Smooth muscle cell (in vitro differentiated cells): ENCODE measurements around the gene ZNF425. TPM values are rescaled to one million over a fixed set of nuclear protein-coding genes. Genes with fewer than 3 reads are reported as not detected.

Source experiments
- DNase-seq: peaks from one replicate; lab custom pipeline; 2025; ENCODE audit not compliant: unreplicated experiment; lab: John Stamatoyannopoulos, UW
- H2AFZ ChIP-seq: fragments of 200-600 bp; sonication (generic); 2 replicates; pipeline ENCODE4 v1.6.0; 2016; ENCODE audit warnings: antibody characterized with exemption, low read depth, mild to moderate bottlenecking
- H3F3A ChIP-seq: fragments of 200-600 bp; sonication (generic); 2 replicates; pipeline ENCODE4 v1.6.0; 2017; ENCODE audit warnings: antibody characterized with exemption, low read depth
- H3K27ac ChIP-seq: fragments of 200-600 bp; sonication (generic); 2 replicates; pipeline ENCODE4 v1.5.1; 2016; ENCODE audit warnings: low read depth, mild to moderate bottlenecking
- H3K27me3 ChIP-seq: fragments of 200-600 bp; sonication (generic); 2 replicates; pipeline ENCODE4 v1.6.1; 2016; ENCODE audit warnings: low read depth, mild to moderate bottlenecking
- H3K36me3 ChIP-seq: fragments of 200-600 bp; sonication (generic); 2 replicates; pipeline ENCODE4 v1.5.1; 2016; ENCODE audit warnings: low read depth
- H3K4me1 ChIP-seq: fragments of 200-600 bp; sonication (generic); 2 replicates; pipeline ENCODE4 v1.5.1; 2016; ENCODE audit warnings: low read depth
- H3K4me2 ChIP-seq: fragments of 200-600 bp; sonication (generic); 2 replicates; pipeline ENCODE4 v1.6.0; 2016; ENCODE audit warnings: mild to moderate bottlenecking
- H3K4me3 ChIP-seq: fragments of 200-600 bp; sonication (generic); 2 replicates; pipeline ENCODE4 v1.5.1; 2016; ENCODE audit warnings: mild to moderate bottlenecking
- H3K79me2 ChIP-seq: fragments of 200-600 bp; sonication (generic); 2 replicates; pipeline ENCODE4 v1.6.0; 2016; ENCODE audit warnings: low read depth, mild to moderate bottlenecking
- H3K9ac ChIP-seq: fragments of 200-600 bp; sonication (generic); 2 replicates; pipeline ENCODE4 v1.6.0; 2016; ENCODE audit warnings: low read depth
- H3K9me3 ChIP-seq: fragments of 200-600 bp; sonication (generic); replicated peaks from 2 replicates; pipeline ENCODE4 v1.5.1; 2016; ENCODE audit warnings: low read depth
- H4K20me1 ChIP-seq: fragments of 200-600 bp; sonication (generic); 2 replicates; pipeline ENCODE4 v1.6.0; 2016; ENCODE audit warnings: low read depth
- CTCF ChIP-seq: fragments of 200-600 bp; sonication (generic); IDR thresholded peaks from 2 replicates; pipeline ENCODE4 v1.5.1; 2017; ENCODE audit warnings: borderline replicate concordance, mild to moderate bottlenecking, antibody characterized with exemption; ENCODE audit not compliant: insufficient read depth, poor library complexity, severe bottlenecking
- WGBS: methylation state at CpG from one replicate; pipeline ENCODE4 v1.1.7; 2016; ENCODE audit warnings: low lambda C conversion rate; 5-methylcytosine and 5-hydroxymethylcytosine counted together
- polyA plus RNA-seq: library from polyadenylated mRNA; unstranded; fragments of >200 nt; fragmentation: Nextera tagmentation; extraction: Ambion mirVana; gene quantifications from 2 replicates; pipeline ENCODE4 v1.2.1, GENCODE V29; 2016
- total RNA-seq: library from RNA; depleted of rRNA; stranded (reverse); fragments of >200 nt; gene quantifications from 2 replicates; pipeline ENCODE4 v1.2.3, GENCODE V29; 2014

The ZNF425 gene
- total and polyA plus RNA-seq, 2 experiments from 2014 or later: 4.3 to 4.5 TPM

GRCh38 chr7:149074116-149074885 lies 51.8 kb downstream of the ZNF425 start:
- WGBS: 94% methylated on average over 3 of the region's 3 CpGs
- Histone ChIP-seq H3K9me3 (no peaks in the 10 kb centered on the region), H3K4me2 (no peak overlapping the region), H4K20me1 (no peaks in the 10 kb centered on the region), H3K79me2 (no peaks in the 10 kb centered on the region), H2AFZ (no peak overlapping the region), H3K4me3 (no peak overlapping the region), H3F3A (no peaks in the 10 kb centered on the region), H3K27ac (no peak overlapping the region), H3K36me3 (no peaks in the 10 kb centered on the region), H3K27me3 (no peaks in the 10 kb centered on the region), H3K9ac (no peak overlapping the region), H3K4me1 (no peaks in the 10 kb centered on the region)
- no peak for DNase-seq
- TF ChIP-seq CTCF: no peak

GRCh38 chr7:149072438-149072775 lies 53.7 kb downstream of the ZNF425 start:
- Histone ChIP-seq H3K4me2 (no peak overlapping the region), H2AFZ (no peak overlapping the region), H3F3A (no peaks in the 10 kb centered on the region), H3K27ac (no peak overlapping the region), H3K4me1 (no peaks in the 10 kb centered on the region), H4K20me1 (no peaks in the 10 kb centered on the region), H3K4me3 (no peak overlapping the region), H3K9me3 (no peaks in the 10 kb centered on the region), H3K9ac (no peak overlapping the region), H3K27me3 (no peaks in the 10 kb centered on the region), H3K36me3 (no peaks in the 10 kb centered on the region), H3K79me2 (no peaks in the 10 kb centered on the region)
- WGBS: 96% methylated on average over 4 of the region's 4 CpGs
- no peak for TF ChIP-seq CTCF
- DNase-seq: no peak

- Histone ChIP-seq H2AFZ (no peak overlapping the region), H4K20me1 (no peaks in the 10 kb centered on the region), H3K36me3 (no peaks in the 10 kb centered on the region), H3K79me2 (no peaks in the 10 kb centered on the region), H3K9ac (no peak overlapping the region), H3K9me3 (no peaks in the 10 kb centered on the region), H3K4me2 (no peak overlapping the region), H3F3A (no peaks in the 10 kb centered on the region), H3K4me1 (no peaks in the 10 kb centered on the region), H3K27ac (no peak overlapping the region), H3K4me3 (no peak overlapping the region), H3K27me3 (no peaks in the 10 kb centered on the region)
- peak; percentile 33 for TF ChIP-seq CTCF
- WGBS: 70% methylated on average over 46 of the region's 46 CpGs
- no peak for DNase-seq
Measured at GRCh38 chr7:149071641-149072437, 54.3 kb downstream of the ZNF425 start.
